Activated naive CD4-positive, alpha-beta T cell treated with anti-CD3 and anti-CD28 coated beads, Interleukin-2, amount 10 ng/mL, durations not matched to agents 7 days and 5 days (primary cell): ENCODE data around the gene RASD1.

Experiments
- CTCF ChIA-PET: fragments of 350-600 bp; sonication (Branson Sonifier 250); formaldehyde crosslinking; loops from one replicate; lab custom pipeline; 2021; ENCODE audit warnings: antibody characterized with exemption; lab: Charles Lee
- DNase-seq: peaks from one replicate; pipeline ENCODE4 v3.0.0-alpha.2; 2020
- H3K27ac Mint-ChIP-seq: one replicate; pipeline ENCODE4 v1.8.0; 2021; ENCODE audit warnings: mild to moderate bottlenecking, moderate library complexity, mixed read lengths
- H3K27me3 Mint-ChIP-seq: one replicate; pipeline ENCODE4 v1.8.0; 2021; ENCODE audit warnings: mild to moderate bottlenecking, mixed read lengths
- H3K36me3 Mint-ChIP-seq: one replicate; pipeline ENCODE4 v1.8.0; 2021; ENCODE audit warnings: mixed read lengths
- H3K4me1 Mint-ChIP-seq: one replicate; pipeline ENCODE4 v1.8.0; 2021; ENCODE audit warnings: mixed read lengths
- H3K4me3 Mint-ChIP-seq: one replicate; pipeline ENCODE4 v1.8.0; 2021; ENCODE audit warnings: mild to moderate bottlenecking, moderate library complexity, mixed read lengths
- H3K9me3 Mint-ChIP-seq: one replicate; pipeline ENCODE4 v1.8.0; 2021; ENCODE audit warnings: mixed read lengths

RASD1 gene

GRCh38 chr17:17519886-17520285, 23.7 kb upstream of the RASD1 start:
- CTCF ChIA-PET, result no interaction called here
- no peaks in the 10 kb centered on the region for H3K36me3 Mint-ChIP-seq
- no peak overlapping the region for H3K27ac Mint-ChIP-seq
- H3K9me3 Mint-ChIP-seq, result no peaks in the 10 kb centered on the region
- no peak for DNase-seq
- no peaks in the 10 kb centered on the region for H3K4me1 Mint-ChIP-seq
- no peaks in the 10 kb centered on the region for H3K27me3 Mint-ChIP-seq
- no peak overlapping the region for H3K4me3 Mint-ChIP-seq

GRCh38 chr17:17518951-17519350, 22.8 kb upstream of the RASD1 start:
- H3K4me1 Mint-ChIP-seq, result no peaks in the 10 kb centered on the region
- CTCF ChIA-PET, result no interaction called here
- no peak overlapping the region for H3K27ac Mint-ChIP-seq
- H3K4me3 Mint-ChIP-seq, result no peak overlapping the region
- H3K27me3 Mint-ChIP-seq, result no peaks in the 10 kb centered on the region
- no peak for DNase-seq
- H3K36me3 Mint-ChIP-seq, result no peaks in the 10 kb centered on the region
- H3K9me3 Mint-ChIP-seq, result no peaks in the 10 kb centered on the region

GRCh38 chr17:17518014-17518413, 21.8 kb upstream of the RASD1 start:
- CTCF ChIA-PET, result no interaction called here

GRCh38 chr17:17516941-17517720, 20.9 kb upstream of the RASD1 start:
- no peaks in the 10 kb centered on the region for H3K36me3 Mint-ChIP-seq
- CTCF ChIA-PET, result interaction anchor here (1.0 kb wide), 1 partner anchor 162 kb away, joined by 3 read pairs; no protein-coding TSS in a partner anchor
- H3K27ac Mint-ChIP-seq, result no peak overlapping the region
- no peaks in the 10 kb centered on the region for H3K4me1 Mint-ChIP-seq
- H3K27me3 Mint-ChIP-seq, result no peaks in the 10 kb centered on the region
- no peaks in the 10 kb centered on the region for H3K9me3 Mint-ChIP-seq
- no peak overlapping the region for H3K4me3 Mint-ChIP-seq
- no peak for DNase-seq

More at GRCh38 chr17:17518014-17518413, 21.8 kb upstream of the RASD1 start:
- no peak overlapping the region for H3K4me3 Mint-ChIP-seq
- no peaks in the 10 kb centered on the region for H3K4me1 Mint-ChIP-seq
- no peaks in the 10 kb centered on the region for H3K9me3 Mint-ChIP-seq
- no peaks in the 10 kb centered on the region for H3K36me3 Mint-ChIP-seq
- no peak for DNase-seq
- no peaks in the 10 kb centered on the region for H3K27me3 Mint-ChIP-seq
- H3K27ac Mint-ChIP-seq, result no peak overlapping the region

GRCh38 chr17:17515934-17516930, 20.0 kb upstream of the RASD1 start:
- Mint-ChIP-seq H3K9me3 (no peaks in the 10 kb centered on the region), H3K27me3 (no peaks in the 10 kb centered on the region), H3K36me3 (no peaks in the 10 kb centered on the region), H3K27ac (no peak overlapping the region), H3K4me1 (no peaks in the 10 kb centered on the region), H3K4me3 (no peak overlapping the region)
- no peak for DNase-seq
- CTCF ChIA-PET, result interaction anchor here (1.0 to 1.2 kb wide), 2 partner anchors 126 to 161 kb away, joined by 3 to 4 read pairs; no protein-coding TSS in a partner anchor

- no peak overlapping the region for H3K27ac Mint-ChIP-seq
- no peak for DNase-seq
- H3K27me3 Mint-ChIP-seq, result no peaks in the 10 kb centered on the region
- no peaks in the 10 kb centered on the region for H3K4me1 Mint-ChIP-seq
- no peak overlapping the region for H3K4me3 Mint-ChIP-seq
- no peaks in the 10 kb centered on the region for H3K36me3 Mint-ChIP-seq
- CTCF ChIA-PET, result interaction anchor here (1.2 kb wide), 1 partner anchor 127 kb away, joined by 4 read pairs; no protein-coding TSS in a partner anchor
- no peaks in the 10 kb centered on the region for H3K9me3 Mint-ChIP-seq
Observed at GRCh38 chr17:17514993-17515933, 19.1 kb upstream of the RASD1 start.

GRCh38 chr17:17514361-17514992, 18.3 kb upstream of the RASD1 start:
- Mint-ChIP-seq H3K27ac (no peak overlapping the region), H3K36me3 (no peaks in the 10 kb centered on the region), H3K9me3 (no peaks in the 10 kb centered on the region), H3K4me1 (no peaks in the 10 kb centered on the region), H3K4me3 (no peak overlapping the region), H3K27me3 (no peaks in the 10 kb centered on the region)
- CTCF ChIA-PET, result no interaction called here
- DNase-seq, result no peak

GRCh38 chr17:17513626-17514025, 17.4 kb upstream of the RASD1 start:
- CTCF ChIA-PET, result no interaction called here
- Mint-ChIP-seq H3K27me3 (no peaks in the 10 kb centered on the region), H3K27ac (no peak overlapping the region), H3K9me3 (no peaks in the 10 kb centered on the region), H3K36me3 (no peaks in the 10 kb centered on the region), H3K4me1 (no peaks in the 10 kb centered on the region), H3K4me3 (no peak overlapping the region)
- DNase-seq, result no peak

- no peak overlapping the region for H3K4me3 Mint-ChIP-seq
- no peak overlapping the region for H3K27ac Mint-ChIP-seq
- H3K27me3 Mint-ChIP-seq, result no peaks in the 10 kb centered on the region
- CTCF ChIA-PET, result no interaction called here
- H3K36me3 Mint-ChIP-seq, result no peaks in the 10 kb centered on the region
- DNase-seq, result no peak
- H3K9me3 Mint-ChIP-seq, result no peaks in the 10 kb centered on the region
- no peaks in the 10 kb centered on the region for H3K4me1 Mint-ChIP-seq
Observed at GRCh38 chr17:17512866-17513265, 16.7 kb upstream of the RASD1 start.

GRCh38 chr17:17511881-17512858, 16.0 kb upstream of the RASD1 start:
- no peak for DNase-seq
- Mint-ChIP-seq H3K27ac (no peak overlapping the region), H3K4me3 (no peak overlapping the region), H3K9me3 (no peaks in the 10 kb centered on the region), H3K27me3 (no peaks in the 10 kb centered on the region), H3K36me3 (no peaks in the 10 kb centered on the region), H3K4me1 (no peaks in the 10 kb centered on the region)
- CTCF ChIA-PET, result interaction anchor here (2.9 kb wide), 1 partner anchor 15 kb away, joined by 12 read pairs; the partner anchor contains the start of gene RASD1

- Mint-ChIP-seq H3K27ac (no peak overlapping the region), H3K27me3 (no peaks in the 10 kb centered on the region), H3K36me3 (no peaks in the 10 kb centered on the region), H3K4me3 (no peak overlapping the region), H3K9me3 (no peaks in the 10 kb centered on the region), H3K4me1 (no peaks in the 10 kb centered on the region)
- CTCF ChIA-PET, result interaction anchor here (1.2 to 2.9 kb wide), 2 partner anchors 14 to 131 kb away, joined by 3 to 12 read pairs; partner anchors contain the start of gene RASD1
- DNase-seq, result no peak
Observed at GRCh38 chr17:17511293-17511741, 15.1 kb upstream of the RASD1 start.
